K562 (cell line): Measurements from ENCODE around the gene BMP2K.

Experiments
- MXI1 ChIP-seq: IDR thresholded peaks from 2 replicates; pipeline ENCODE4 v1.6.1; 2011; ENCODE audit warnings: low read depth, mild to moderate bottlenecking, improper control_type of control experiment, low read length
- RCOR1 ChIP-seq, 2 experiments: IDR thresholded peaks; 2 replicates each; pipeline ENCODE4 v1.6.1; 2012; ENCODE audit warnings: low read depth in 2 of 2, low read length in 2 of 2, borderline replicate concordance in 1 of 2, improper control_type of control experiment in 1 of 2

- TF ChIP-seq MXI1 (no peak), RCOR1 (IDR thresholded peaks at IDR 0.05; ENCODE audit: borderline replicate concordance in 1 of 2, low read depth in 2 of 2, low read length in 2 of 2) (no peak)
Observed at GRCh38 chr4:78901882-78902281, 125.7 kb downstream of the BMP2K start.
